Heart right ventricle (tissue), 16 donors: ENCODE measurements around the gene EDC3. TPM values are rescaled to one million over a fixed set of nuclear protein-coding genes. Genes with fewer than 3 reads are reported as not detected.
A peak's percentile ranks its signal among the peaks of the same experiment; 100 is the strongest.

ENCODE experiments used
- ATAC-seq, 8 donors: fragments of 200-7000 bp; cut with Tn5 transposase; one replicate each; pipeline ENCODE4 v1.9.1; 2020; ENCODE audit warnings: mild to moderate bottlenecking in 8 of 8, moderate library complexity in 8 of 8, moderate number of reproducible peaks in 1 of 8
- DNase-seq, 2 donors: peaks; one replicate each; pipeline ENCODE4 v3.0.0-alpha.2; 2020
- H3K27ac ChIP-seq, 10 donors: fragments of 200-600 bp; sonication (generic) in 2 of 10; one replicate each; pipeline versions ENCODE4 v1.5.0 to v1.8.0; 2020 to 2022; ENCODE audit warnings: mild to moderate bottlenecking in 3 of 10
- H3K27me3 ChIP-seq, 7 donors: fragments of 200-600 bp; one replicate each; pipeline ENCODE4 v1.8.0; 2021 to 2022; ENCODE audit warnings: mild to moderate bottlenecking in 2 of 7
- H3K36me3 ChIP-seq, 9 donors: fragments of 200-600 bp; sonication (generic) in 1 of 9; one replicate each; pipeline versions ENCODE4 v1.5.0 to v1.8.0; 2020 to 2022; ENCODE audit warnings: mild to moderate bottlenecking in 2 of 9
- H3K4me1 ChIP-seq, 9 donors: fragments of 200-600 bp; sonication (generic) in 1 of 9; one replicate each; pipeline versions ENCODE4 v1.5.0 to v1.8.0; 2020 to 2022; ENCODE audit warnings: mild to moderate bottlenecking in 4 of 9
- H3K4me3 ChIP-seq, 10 donors: fragments of 200-600 bp; sonication (generic) in 2 of 10; one replicate each; pipeline versions ENCODE4 v1.5.0 to v1.8.0; 2020 to 2022; ENCODE audit warnings: mild to moderate bottlenecking in 7 of 10, moderate library complexity in 2 of 10
- H3K9me3 ChIP-seq, 11 donors: fragments of 200-600 bp in 10 of 11; sonication (generic) in 2 of 11; one replicate each; pipeline versions ENCODE4 v1.5.0 to v1.8.0; 2013 to 2022; ENCODE audit warnings: mild to moderate bottlenecking in 2 of 11, control low read depth in 1 of 11, moderate library complexity in 1 of 11
- CTCF ChIP-seq, 9 donors: fragments of 200-600 bp; sonication (generic) in 2 of 9; IDR thresholded peaks; one replicate each; pipeline versions ENCODE4 v1.5.0 to v1.8.0; 2021 to 2022; ENCODE audit warnings: antibody characterized with exemption in 9 of 9, mild to moderate bottlenecking in 5 of 9, moderate library complexity in 1 of 9
- WGBS, 2 donors: extraction: QIAGEN DNeasy Blood & Tissue Kit; methylation state at CpG; one replicate each; pipeline ENCODE4 v1.1.7; 2013; ENCODE audit warnings: inconsistent platforms in 1 of 2; 5-methylcytosine and 5-hydroxymethylcytosine counted together
- intact Hi-C, 10 donors: fragments of 100-400 bp; cut with DNase I; formaldehyde crosslinking; loops; one replicate each; pipeline versions ENCODE4 v1.11.1 to v1.14.2; 2022
- polyA plus RNA-seq, 2 donors: library from polyadenylated mRNA; stranded (reverse); fragments of 200-250 nt; gene quantifications; one replicate each; pipeline ENCODE4 v1.2.3, GENCODE V29; 2013
- total RNA-seq, 10 donors: library from RNA; stranded (reverse); fragmentation: NEBNext Ultra II Directional in 3 of 10; extraction: Animal tissue kit (Norgen Biotek cat#: 25700) in 3 of 10; gene quantifications; one replicate each; pipeline versions ENCODE4 v1.2.1 to v1.2.4, GENCODE V29; 2021 to 2023
- donor health status: Arrhythmogenic right ventricular cardiomyopathy.
- donor health status: ischemic (EF 13 %, LVEDD 7.1; RV severe dilation, severe dysfunction).
- donor health status: healthy with polysubstance abuse.
- donor health status: DM: no; HTN: yes; CAD: no.
- donor health status: DM: no; HTN: no; CAD: no.
- donor health status: ischemic (EF 25% LVEDD 6.9; RV normal size, moderate dysfunction).
- donor health status: ischemic (EF 25% LVEDD 5.7; RV mildly dilated, moderate dysfunction).
- donor health status: healthy.
- donor health status: DM: yes; HTN: yes; CAD: no.
- donor health status: Ischemic cardiomyopathy.
- donor health status: ischemic (EF 35%, LVEDD 5.7; RV mildly dilated, moderate dysfunction).
- donor health status: nonischemic (EF 11% LVEDD 7.7; RV severe dilation, severe dysfunction).
- donor health status: DM: yes; HTN: yes; CAD: no.
- donor health status: PGD.
- donor health status: ischemic (EF 29% LVEDD 5.4; RV normal size, mild dysfunction).
- donor health status: nonischemic (EF 23%, LVEDD 6.1; RV moderate dilation, normal function).

The EDC3 gene
- total and polyA plus RNA-seq, 12 donors = 10.4 to 18.1 (median 15.5) TPM

GRCh38 chr15:74613089-74613952, 82.5 kb downstream of the EDC3 start:
- H3K27me3 ChIP-seq = no peaks in the 10 kb centered on the region

GRCh38 chr15:74612677-74613076, 83.1 kb downstream of the EDC3 start:
- Histone ChIP-seq H3K4me1 (peaks cover 14 to 51% (median 39%) of the 10 kb centered on the region in 9 donors), H3K27me3 (no peaks in the 10 kb centered on the region), H3K9me3 (no peaks in the 10 kb centered on the region), H3K4me3 (no peak overlapping the region), H3K36me3 (no peaks in the 10 kb centered on the region), H3K27ac (no peak overlapping the region)
- ATAC-seq (no peak), DNase-seq (no peak)
- intact Hi-C loops = loop anchor here in 5 of 10 donors (5.0 to 10.0 kb wide), 5 partner anchors 65 to 332 kb away; partner anchors contain the start of genes UBL7 (in 3 of the 5) and ARID3B (in 1 of the 5)
- no peak for TF ChIP-seq CTCF (IDR thresholded peaks at IDR 0.05)
- 93 to 94% methylated on average over 2 of the region's 2 CpGs for WGBS, 2 donors

More at GRCh38 chr15:74613089-74613952, 82.5 kb downstream of the EDC3 start:
- 62 to 64% methylated on average over 6 of the region's 6 CpGs for WGBS, 2 donors
- H3K36me3 ChIP-seq = no peaks in the 10 kb centered on the region
- no peak overlapping the region for H3K4me3 ChIP-seq
- ATAC-seq = no peak
- H3K27ac ChIP-seq = peak overlapping the region in 3 of 10 donors; percentile 96 to 99 (median 98)
- intact Hi-C loops = loop anchor here in 5 of 10 donors (5.0 to 10.0 kb wide), 5 partner anchors 66 to 331 kb away; partner anchors contain the start of genes UBL7 (in 3 of the 5) and ARID3B (in 1 of the 5)
- no peak for TF ChIP-seq CTCF (IDR thresholded peaks at IDR 0.05)
- no peaks in the 10 kb centered on the region for H3K9me3 ChIP-seq
- H3K4me1 ChIP-seq = peaks cover 19 to 57% (median 45%) of the 10 kb centered on the region in 9 donors
- peak in 1 of 2 donors; percentile 6 for DNase-seq

- H3K9me3 ChIP-seq = no peaks in the 10 kb centered on the region
- intact Hi-C loops = loop anchor here in 5 of 10 donors (5.0 to 10.0 kb wide), 5 partner anchors 65 to 333 kb away; partner anchors contain the start of genes UBL7 (in 3 of the 5) and ARID3B (in 1 of the 5)
- DNase-seq = no peak
- H3K4me3 ChIP-seq = no peak overlapping the region
- TF ChIP-seq CTCF (IDR thresholded peaks at IDR 0.05) = no peak
- H3K4me1 ChIP-seq = peaks cover 8 to 42% (median 30%) of the 10 kb centered on the region in 9 donors
- H3K36me3 ChIP-seq = no peaks in the 10 kb centered on the region
- 89 to 94% methylated on average over 6 of the region's 6 CpGs for WGBS, 2 donors
- H3K27ac ChIP-seq = peak overlapping the region in 1 of 10 donors; percentile 68
- no peak for ATAC-seq
- no peaks in the 10 kb centered on the region for H3K27me3 ChIP-seq
Observed at GRCh38 chr15:74611834-74612233, 84.0 kb downstream of the EDC3 start.

GRCh38 chr15:74611341-74611740, 84.5 kb downstream of the EDC3 start:
- H3K27ac ChIP-seq = peak overlapping the region in 5 of 10 donors; percentile 7 to 68 (median 31)

More at GRCh38 chr15:74611341-74611740, 84.5 kb downstream of the EDC3 start:
- intact Hi-C loops = loop anchor here in 5 of 10 donors (5.0 to 10.0 kb wide), 5 partner anchors 64 to 333 kb away; partner anchors contain the start of genes UBL7 (in 3 of the 5) and ARID3B (in 1 of the 5)
- Histone ChIP-seq H3K27me3 (no peaks in the 10 kb centered on the region), H3K4me3 (no peak overlapping the region), H3K36me3 (no peaks in the 10 kb centered on the region), H3K9me3 (no peaks in the 10 kb centered on the region), H3K4me1 (peaks cover 6 to 37% (median 25%) of the 10 kb centered on the region in 9 donors)
- DNase-seq (no peak), ATAC-seq (no peak)
- 77 to 88% methylated on average over 11 of the region's 11 CpGs for whole genome bisulfite sequencing, 2 donors
- no peak for TF ChIP-seq CTCF (IDR thresholded peaks at IDR 0.05)
